GM21717 (cell line): ENCODE measurements around the gene TUBA1A.
"Not testable (repeated sequence)": the region's sequence is repeated elsewhere in the genome, so short reads cannot be mapped to it uniquely, and the experiment has no call there.

Source experiments
- ATAC-seq: cut with Tn5 transposase; IDR thresholded peaks from one replicate; pipeline ENCODE4 v1.9.1; 2021; ENCODE audit warnings: mild to moderate bottlenecking, moderate library complexity; ENCODE audit not compliant: unreplicated experiment

Gene TUBA1A

GRCh38 chr12:49160399-49160798, 28.5 kb downstream of the TUBA1A start:
- ATAC-seq: no peak

DNA sequence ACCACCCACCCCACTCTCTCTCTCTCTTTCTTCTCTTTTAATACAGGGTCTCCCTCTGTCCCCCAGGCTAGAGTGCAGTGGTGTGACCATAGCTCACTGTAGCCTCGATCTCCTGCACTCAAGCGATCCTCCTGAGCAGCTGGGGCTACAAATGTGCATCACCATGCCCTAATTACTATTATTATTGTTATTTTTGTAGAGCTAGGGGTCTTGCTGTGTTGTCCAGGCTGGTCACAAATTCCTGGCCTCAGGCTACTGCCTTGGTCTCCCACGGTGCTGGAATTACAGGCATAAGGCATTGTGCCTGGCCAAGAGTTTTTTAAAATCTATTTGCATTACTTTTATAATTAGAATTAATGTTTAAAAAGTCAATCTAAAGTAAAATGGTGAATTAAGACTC, 34.7 kb downstream of the TUBA1A start:
- no peak for ATAC-seq

DNA sequence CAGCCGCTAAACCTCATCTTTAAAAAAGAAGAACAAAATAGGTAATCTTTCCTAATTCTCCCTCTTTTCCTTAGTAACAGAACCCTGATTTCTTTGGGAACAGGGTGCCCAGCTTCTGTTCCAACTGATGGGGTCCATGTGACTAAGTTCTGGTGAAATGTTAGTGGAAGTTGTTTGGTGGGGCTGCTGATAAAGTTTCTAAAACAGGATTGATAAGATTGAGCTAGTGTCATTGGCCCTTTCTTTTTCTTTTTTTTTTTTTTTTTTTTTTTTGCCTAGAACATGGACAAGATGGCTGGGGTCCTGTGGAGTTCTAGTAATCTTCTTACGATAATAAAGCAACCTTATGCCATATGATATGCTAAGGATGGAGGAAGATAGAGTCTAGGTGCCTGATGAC, 41.5 kb downstream of the TUBA1A start:
- no peak for ATAC-seq

- ATAC-seq: no peak
These were observed 42.5 kb downstream of the TUBA1A start for GRCh38 chr12:49146406-49146805.

DNA sequence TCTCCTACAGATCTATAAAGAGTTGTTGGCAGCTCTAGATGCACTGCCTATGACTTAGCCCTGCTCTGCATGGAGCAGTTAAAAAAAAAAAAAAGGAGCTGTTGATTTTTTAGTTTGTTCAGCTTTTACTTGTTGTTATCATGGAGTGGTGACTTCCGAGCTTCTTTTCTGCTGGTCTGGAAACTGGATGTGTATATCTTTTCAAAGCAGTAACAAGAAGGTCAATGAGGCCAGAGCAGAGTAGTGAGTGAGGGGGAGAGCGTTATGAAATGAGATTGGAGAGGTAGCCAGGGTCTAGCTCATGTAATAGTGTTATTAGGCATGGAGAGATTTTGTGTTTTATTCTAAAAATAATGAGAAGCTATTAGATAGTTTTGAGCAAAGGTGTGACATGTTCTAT, 44.5 kb downstream of the TUBA1A start:
- ATAC-seq: no peak

DNA sequence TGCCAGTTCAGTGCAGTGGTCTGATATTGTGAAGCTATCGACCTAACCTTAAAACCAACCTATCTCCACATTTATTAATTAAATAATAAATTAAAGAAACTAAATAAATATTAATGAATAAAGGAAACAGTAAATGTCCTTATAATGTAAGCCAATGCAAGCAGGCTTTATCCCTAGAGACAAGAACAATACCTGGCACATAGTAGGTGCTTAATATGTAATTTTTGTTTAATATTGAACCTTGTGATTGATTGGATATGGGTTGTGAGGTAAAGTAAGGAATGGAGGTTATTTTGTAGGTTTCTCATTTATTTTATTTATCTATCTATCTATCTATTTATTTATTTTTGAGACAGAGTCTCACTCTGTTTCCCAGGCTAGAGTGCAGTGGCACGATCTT, 49.9 kb downstream of the TUBA1A start:
- ATAC-seq: no peak

DNA sequence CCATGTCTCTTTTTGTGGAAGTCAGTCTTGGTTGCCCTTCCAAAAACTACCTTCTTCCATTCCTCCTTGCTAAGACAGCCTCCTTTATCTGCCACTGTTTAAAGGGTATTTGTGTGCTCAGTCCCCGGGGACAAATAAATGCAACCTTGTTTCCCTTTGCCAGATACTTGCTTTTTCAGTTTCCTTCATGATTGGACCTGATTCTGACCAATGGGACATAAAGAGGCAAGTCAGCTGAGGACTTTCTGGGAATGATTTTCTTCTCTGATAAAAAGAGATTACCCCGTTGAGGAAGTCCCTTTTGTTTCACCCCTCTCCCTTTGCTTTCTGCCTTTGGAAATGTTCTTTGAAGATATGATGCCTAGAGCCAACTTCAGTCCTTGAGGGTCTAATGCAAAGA, 50.3 kb downstream of the TUBA1A start:
- no peak for ATAC-seq

GRCh38 chr12:49137476-49137875, 51.4 kb downstream of the TUBA1A start:
- ATAC-seq: no peak

DNA sequence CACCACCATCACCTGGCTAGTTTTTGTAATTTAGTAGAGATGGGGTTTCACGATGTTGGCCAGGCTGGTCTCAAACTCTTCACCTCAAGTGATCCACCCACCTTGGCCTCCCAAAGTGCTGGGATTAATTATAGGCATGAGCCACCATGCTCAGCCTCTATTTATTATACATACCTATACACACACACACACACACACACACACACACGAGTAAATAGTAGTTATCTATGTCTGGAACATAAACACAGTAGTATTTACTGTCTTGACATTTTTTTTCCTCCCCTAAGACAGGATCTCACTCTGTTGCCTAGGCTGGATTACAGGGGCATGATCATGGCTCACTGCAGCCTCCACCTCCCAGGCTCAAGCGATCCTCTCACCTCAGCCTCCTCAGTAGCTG, 51.9 kb downstream of the TUBA1A start:
- not testable (repeated sequence) for ATAC-seq
